NOMO-1 treated with dmso at 0.1 percent for 144 hours (cell line): Measurements from ENCODE around the gene RFX2.
"Not testable (repeated sequence)": the region's sequence is repeated elsewhere in the genome, so short reads cannot be mapped to it uniquely, and the experiment has no call there.

ENCODE experiments used
- DNase-seq: peaks from one replicate; lab custom pipeline; 2025; ENCODE audit not compliant: unreplicated experiment; lab: John Stamatoyannopoulos, UW

The RFX2 gene

DNA sequence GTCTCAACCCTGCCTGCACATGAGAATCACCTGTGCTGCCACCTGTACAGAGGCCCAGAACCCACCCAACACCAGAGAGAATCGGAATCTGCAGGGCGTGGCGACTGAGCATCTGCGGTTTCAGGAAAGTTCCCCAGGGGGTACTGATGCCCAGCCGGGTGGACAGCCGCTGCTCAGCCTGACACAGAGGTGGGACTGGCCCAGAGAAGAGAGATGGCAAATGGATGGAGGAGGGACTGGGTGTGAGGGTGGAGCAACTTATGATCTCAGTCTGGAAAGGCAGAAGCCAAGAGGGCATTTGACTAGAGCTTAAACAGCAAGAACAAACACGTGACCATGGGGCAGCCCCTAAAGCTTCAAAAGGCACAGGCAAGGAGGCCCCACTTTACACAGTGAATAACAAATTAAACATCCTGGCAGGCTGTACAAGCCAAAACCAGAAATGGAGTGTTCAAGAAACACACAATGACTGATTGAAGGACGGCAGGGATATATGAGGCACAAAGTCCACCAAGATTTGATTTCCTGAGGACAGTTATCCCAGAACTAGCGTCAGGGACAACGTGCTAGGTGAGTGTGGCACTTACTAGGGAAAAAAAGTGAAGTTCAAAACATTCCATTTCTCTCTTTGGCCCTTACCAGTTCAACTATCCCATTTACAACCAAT is 135.4 kb downstream of the RFX2 start:
- no peak for DNase-seq

DNA sequence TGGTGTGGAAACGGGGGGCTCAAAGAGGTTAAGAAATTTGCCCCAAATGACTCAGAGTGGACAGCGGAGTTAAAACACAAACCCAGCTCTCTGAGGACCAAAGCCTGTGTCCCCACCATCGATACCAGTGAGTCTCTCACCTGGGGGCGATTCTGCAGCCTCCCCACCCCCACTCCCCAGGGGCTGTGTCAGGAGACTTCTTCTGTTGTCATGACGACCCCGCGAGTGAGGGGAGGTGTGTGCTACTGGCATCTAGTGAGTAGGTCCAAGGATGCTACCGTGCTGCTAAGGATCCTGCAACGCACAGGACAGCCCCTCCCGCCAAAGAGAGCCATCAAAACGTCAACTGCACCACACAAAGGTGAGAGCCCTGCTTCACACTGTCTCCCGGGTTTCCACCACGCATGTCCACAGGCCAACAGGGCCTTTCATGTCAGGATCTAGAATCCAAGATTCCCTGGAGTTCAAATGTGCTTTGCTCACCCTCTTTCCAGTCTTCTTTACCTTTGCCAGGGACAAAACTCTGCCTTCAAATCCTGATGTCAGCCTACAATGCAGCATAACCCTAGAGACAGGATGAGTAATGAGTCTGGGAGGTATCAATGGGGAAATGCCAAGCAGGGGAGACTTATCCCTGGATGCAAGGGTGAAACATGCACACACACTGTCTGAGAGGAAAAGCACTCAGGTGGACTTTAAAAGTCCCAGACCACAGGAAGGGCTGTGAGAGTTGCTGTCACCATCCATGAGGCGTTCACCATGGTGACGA is 136.2 kb downstream of the RFX2 start:
- DNase-seq = no peak

DNA sequence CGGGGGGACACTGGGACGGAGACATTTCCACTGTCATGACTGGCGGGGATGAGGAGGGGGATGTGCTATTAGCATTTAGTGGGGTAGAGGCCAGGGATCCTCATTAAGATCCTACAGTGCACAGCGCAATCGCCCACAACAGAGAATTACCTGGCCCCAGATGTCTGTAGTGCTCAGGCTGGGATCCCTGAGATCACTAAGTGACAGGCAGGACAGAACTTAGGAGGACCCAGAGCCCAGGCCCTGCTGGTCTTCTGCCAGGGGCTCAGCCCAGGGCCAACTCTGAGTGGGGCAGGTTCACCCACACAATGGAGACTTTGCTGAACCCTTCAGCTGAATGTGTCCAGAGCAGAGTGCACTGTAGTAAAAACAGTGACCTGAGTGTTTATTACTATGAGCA is 136.9 kb downstream of the RFX2 start:
- no peak for DNase-seq

DNA sequence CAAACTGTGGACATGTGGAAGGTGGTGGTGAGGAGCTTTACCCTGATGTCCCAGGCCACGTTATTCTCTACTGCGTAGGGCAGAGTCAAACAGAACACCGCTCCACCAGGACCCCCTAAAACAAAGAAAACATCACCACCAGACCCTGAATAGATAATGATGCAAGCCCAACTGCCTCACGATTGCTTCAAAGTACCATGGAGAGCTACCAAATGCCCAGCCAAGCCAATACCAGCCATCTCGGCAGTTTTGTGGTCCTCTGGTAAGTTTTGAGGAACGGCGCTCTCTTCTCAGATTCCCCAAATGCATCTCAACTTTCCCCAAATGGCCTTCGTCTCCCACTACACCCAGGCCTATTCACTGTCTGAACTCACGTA is 138.0 kb downstream of the RFX2 start:
- DNase-seq = no peak

DNA sequence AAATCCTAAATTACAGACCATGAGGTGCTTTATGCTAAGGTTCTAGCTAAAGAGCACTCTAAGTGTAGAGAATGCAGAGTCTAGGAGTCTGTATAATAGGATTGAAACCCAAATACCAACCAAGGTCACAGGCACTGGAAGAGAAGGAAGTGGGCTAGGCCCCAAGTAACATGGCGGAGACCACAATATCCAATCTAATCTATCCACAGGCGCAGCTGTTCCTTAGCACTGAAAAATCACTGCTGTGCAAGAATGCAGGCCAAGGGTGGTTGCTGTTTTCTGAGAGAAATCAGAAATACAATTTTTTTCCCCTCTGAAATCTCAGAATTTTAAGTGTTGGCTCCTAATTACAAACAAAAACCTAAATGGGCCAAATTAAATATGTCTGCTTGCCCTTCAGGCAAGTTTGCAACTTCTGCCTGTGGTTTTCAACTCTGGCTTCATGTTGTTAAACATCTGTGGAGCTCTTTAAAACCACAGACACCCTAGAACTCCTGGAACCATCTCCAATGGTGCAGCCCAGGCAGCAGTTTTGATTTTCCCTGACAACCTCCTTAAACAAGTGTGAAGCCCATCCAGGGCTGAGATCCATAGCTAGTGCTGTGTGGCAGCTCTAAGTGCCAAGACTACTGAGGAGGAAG is 138.5 kb downstream of the RFX2 start:
- no peak for DNase-seq

DNA sequence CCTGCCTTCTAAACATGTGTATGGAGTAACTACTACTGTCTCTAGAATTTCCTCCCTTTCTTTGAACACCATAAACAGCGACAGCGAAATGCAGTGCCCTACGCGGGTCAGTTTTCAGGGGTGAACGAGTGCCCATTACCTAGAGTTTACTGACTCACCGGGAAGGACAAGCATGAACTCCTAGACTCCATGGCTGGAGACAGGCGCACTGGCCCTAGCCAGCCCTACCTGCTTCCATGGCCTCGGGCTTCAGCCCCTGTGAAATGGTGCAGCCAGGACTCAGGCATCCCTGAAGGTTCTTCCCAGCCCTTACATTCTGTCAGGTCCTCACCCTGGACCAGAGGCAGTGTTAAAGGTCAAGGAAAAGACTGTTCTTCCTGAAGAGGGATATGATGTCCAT is 140.8 kb downstream of the RFX2 start:
- no peak for DNase-seq

DNA sequence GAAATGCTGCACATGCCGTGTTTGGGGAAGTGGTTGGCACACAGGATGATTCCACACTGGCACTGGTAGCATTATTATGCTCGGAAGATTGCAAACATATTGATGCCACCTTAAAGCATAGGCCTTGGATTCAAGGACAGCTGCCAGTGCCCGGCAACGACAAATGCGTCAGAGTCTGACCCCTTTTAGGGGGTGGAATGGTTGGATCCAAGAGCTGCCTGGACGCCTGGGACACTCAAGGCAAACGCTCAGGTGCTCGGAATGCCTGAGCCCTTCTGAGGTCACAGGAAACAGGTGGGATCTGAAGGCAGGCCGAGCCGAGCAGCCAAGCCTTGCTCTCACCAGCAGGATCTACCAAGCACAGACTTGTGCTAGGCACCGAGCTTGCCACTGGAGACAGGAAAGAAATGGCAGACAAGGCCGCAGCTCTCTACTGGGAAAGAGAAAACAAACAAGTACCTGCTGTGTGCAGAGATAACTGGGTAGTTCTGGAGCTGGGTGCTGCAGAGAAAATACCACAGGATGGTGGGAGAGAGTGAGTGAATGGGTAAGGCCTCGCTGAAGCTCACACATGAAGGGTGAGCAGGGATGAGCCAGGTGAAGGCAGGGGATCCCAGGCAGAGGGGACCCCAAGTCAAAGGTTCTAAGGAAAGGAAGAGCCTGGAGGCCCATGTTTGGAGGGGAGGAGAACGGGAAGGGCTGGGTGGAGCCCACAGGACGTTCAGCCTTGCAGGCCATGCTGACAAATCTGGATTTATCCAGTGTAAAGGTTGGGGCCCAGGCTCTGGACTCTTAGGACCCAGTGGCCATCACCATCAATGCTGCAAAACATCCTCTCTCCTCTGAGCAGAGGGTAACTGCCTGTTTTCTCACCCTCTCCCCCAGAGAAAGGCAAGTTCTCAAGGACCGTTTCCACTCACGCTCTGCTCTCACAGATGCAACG is 141.6 kb downstream of the RFX2 start:
- DNase-seq = no peak

DNA sequence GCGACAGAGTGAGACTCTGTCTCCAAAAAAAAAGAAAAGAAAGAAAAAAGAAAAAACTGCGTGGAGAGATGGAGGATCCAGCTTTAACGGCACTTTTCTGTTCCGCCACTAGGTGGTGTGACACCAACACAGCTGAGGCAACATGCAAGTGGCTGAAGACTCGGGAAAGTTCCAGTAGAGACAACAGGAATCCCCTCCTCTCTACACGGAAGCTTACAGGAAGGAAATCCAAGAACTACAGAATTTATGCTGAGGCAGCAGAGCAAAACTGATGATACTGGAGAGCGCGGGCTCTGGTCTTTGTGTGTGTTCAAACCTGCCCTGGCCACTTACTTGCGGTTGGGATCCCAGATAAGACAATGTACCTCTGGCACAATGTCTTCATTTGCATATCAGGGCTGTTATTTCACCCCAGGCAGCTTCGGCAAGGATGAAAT is 142.3 kb downstream of the RFX2 start:
- no peak for DNase-seq

DNA sequence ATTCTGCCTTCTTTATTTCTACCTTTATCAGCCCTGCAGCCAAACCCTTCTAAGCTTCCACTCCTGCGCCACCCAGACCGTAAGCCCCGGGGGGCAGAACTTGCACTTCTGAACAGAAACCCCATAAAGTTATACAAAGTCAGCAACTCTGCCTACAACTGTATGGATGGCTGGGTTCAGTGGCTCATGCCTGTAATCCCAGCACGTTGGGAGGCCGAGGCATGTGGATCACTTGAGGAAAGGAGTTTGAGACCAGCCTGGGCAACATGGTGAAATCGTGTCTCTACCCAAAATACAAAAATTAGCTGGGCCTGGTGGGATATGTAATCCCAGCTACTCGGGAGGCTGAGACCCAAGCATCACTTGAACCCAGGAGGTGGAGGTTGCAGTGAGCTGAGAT is 142.7 kb downstream of the RFX2 start:
- no peak for DNase-seq

DNA sequence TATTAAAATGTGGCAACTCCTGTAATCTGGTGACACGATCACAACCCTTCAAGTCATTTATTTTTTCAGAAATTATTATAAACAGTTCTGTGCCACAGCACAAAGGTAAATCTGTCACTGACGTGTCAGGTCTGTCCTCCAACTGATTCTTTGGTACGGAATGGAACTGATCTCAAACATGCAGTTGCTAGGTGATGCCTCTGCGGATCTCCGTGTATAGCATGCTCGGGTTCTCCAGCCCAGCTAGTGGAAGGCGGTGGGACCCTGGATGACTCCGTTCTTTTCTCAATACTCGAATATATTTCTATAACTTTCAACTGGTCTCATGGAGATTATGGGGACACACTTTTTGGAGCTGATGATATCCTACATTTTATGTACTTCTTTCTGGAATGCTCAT is 143.4 kb downstream of the RFX2 start:
- no peak for DNase-seq

DNA sequence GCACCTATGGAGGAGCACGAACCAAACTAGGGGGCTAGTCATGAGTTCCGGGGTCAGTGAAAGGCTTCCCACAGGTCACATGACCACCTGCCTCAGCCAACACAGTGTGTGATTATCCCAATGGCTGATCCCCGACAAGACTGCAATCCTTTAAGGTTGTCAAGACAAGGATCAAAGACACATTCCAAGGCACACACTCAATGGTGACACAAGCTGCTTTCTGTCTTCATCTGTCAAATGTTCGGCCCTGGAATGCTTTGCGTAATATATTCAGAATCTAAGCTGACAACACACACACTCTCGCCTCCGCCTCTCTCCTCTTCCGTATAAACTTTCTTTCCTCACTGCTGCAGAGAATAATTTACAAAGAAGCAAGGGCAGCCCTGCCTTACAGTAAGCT is 144.1 kb downstream of the RFX2 start:
- no peak for DNase-seq

DNA sequence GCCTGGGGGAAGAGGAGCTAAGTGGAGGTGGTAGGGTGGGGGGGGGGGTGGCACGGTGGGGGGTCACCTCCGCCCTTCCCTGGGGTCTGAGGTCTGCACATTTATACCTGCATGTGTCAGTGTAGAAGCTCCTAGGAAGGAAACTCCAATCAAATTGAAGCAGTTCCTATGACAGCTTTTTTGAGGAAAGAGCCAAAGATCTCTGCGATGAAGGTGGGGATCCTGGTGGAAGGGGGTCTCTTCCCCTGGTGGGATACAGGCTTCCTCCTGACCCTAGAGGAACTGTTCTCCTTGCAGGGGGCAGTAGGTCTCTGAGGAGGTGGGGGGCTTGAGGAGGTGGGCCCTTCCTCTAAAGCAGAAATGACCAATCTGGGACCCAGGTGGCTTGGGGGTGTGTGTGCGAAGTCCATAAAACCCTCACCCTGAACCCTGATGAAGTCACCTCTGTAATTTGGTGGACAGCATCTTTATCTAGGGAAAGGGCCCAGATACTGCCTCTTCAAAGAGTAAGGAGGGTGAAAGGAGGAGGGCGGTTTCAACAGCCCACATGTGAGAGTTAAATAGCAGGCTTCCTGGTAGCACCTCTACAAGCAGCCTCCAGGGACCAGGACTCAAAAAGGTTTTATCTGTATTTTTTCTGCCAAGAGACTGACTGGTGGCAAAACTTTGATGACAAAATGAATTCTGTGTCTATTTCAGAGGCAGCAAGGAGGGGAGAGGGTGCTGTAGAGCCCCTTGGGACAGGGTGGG is 145.3 kb downstream of the RFX2 start:
- DNase-seq = no peak

DNA sequence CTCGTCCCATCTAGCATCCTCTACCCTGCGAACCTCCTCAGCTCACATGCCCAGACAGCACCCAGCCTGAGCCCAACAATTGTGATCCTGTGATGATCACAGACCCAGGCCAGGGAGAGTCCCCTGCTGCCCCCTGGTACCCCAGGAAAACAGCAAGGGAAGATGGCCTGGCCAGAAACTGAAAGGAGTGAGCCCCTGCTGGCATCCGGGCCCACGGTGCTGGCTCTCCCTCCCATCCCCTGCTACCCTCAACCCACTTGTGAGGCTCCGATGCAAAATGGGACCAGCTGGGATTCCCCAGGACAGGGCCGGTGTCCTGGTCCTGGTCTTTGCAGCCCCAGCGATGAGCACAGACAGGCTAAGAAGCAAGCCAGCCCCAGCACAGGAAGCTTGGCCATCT is 146.4 kb downstream of the RFX2 start:
- DNase-seq = no peak

DNA sequence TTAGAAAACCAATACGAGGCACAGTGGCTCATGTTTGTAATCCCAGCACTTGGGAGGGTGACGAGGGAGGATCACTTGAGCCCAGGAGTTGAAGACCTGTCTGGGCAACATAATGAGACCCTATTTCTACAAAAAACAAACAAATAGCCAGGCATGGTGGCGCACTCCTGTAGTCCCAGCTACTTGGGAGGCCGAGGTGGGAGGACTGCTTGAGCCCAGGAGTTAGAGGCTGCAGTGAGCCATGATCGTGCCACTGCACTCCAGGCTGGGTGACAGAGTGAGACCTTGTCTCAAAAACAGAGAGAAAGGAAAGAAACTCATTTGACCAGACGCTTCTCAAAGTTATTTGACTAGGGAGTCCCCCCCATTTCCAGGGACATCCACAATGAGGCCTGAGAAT is 147.0 kb downstream of the RFX2 start:
- not testable (repeated sequence) for DNase-seq

DNA sequence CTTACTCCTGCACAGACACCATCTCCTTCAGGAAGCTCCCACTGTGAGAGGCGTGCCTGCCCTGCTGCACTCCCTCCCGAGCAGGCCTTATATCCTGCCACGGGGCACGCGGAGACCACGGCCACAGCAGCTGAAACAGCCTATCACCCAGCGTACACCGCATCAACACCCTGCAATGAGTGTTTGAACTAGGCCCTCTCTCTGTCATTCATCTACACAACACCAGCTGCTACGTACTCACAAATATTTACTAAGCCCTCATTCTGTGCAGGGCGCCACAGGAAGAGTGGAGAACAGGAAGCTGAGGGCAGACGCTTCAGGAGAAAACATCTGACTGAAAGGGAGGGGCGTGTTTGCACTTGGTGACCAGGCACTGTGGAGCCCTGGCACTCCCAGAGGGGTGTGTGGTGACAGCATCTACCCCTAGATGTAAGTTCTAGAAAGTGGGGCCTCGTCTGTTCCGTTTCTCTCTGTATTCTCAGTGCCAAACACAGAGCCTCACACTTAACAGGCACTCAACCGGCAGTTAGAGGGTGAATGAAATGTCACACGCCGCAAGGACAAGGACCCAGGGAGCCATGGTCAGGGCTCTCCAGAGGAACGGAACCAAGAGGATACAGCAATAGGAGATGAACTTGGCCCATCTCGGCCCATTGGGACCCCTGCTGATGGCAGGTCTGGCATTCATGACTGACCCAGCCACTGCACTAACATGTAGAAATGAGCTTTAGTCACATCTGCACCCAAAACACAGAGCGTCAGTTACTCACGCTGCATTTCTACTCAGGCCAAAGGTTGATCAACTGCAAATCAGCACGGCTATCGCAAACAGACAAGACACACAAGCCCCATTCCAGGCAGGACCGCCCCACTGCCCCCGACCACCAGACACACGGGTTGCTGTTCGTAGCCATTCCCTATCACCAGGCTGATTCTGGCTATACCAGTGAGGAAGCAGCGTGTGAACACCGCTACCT is 148.0 kb downstream of the RFX2 start:
- no peak for DNase-seq

DNA sequence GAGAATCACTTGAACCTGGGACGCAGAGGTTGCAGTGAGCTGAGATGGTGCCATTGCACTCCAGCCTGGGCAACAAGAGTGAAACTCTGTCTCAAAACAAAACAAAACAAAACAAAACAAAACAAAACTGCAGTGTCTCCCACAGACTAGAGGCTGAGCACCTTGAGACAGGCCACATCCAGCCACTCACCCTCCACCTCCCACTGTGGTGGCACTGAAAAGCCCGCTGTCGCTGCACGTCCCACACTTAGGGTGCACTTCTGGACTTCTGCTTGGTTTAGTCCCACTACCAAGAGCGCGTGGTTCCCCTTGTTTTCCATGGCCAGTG is 148.7 kb downstream of the RFX2 start:
- not testable (repeated sequence) for DNase-seq

DNA sequence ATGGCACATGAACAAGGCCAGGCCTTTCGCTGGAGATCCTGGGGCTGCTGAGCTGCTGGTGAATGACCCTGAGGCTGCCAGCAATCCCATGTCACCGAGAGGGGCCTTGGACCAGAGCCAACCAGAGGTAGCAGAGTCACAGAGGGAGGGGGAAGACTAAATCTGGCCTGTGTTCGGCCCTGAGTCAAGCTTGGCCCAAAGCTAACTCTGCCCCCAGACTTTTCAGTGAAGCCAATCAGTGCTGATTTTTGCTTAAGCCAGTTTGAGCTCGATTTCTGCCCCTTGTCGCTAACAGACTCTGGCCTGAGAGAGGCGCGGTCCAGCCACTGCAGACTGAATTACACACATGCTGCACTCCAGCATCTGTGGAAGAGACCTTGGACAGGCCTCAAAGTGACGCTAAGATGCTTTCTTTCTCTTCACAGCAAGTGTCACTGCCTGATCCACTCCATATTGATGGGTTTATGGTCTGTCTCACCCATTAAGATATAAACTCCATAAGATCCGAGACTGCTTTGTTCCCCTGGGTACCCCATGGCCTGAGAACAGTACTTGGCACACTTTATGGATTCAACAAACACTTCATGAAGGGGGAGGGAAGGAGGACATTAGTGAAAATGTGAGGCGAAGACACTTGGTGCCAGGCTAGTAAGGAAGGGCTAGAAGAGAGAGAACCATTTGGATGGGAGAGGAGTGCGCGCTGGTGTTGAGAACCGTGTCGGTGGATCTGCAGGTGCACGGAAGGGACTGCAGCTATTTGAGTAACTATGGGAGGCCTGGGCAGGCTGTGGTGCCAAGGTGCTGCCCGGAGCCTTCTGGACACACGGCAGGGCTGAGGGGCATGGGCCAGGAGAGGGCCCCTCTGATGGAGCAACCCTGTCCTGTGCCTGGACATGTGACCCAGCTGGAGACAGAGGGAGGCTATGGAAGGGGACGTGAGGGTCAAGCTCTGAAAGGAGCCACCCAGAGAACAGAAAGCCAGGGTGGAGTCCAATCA is 150.0 kb downstream of the RFX2 start:
- DNase-seq = no peak

DNA sequence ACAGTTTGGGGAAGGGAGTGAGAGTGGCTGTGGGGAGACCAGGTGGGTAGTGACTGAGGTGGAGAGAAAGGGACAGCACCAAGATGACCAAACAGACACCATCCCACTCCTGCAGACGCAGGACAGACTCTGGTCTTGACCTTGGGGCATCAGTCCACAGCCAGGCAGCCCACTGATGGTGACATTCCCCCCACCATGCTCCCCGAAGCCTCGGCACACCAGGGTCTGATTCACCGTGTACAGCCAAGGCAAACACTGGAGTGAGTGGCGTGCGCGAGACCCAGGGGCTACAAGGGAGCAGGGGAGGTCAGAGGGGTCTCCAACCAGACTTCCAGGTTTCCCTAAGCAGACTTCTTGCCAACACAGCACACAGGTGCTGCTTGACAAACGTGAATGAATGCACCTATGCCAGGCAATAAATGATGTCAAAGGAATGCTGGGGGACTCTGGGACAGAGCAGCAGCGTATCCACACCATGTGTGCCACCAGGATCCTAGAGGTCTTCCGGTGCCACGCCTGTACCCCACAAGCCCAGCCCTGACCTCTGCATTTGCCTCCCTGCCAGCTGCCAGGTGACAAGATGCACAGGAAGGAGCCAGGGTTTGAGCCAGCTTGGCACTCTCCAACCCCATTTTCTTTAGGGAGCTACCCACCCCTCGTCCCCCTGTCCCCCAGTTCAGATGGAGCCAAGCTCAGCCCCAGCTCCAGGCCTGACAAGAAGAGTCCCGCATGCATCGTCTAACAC is 150.9 kb downstream of the RFX2 start:
- no peak for DNase-seq
